Panc1 (cell line): ENCODE data around the gene ADAMTSL3. TPM values are rescaled to one million over a fixed set of nuclear protein-coding genes. Genes with fewer than 3 reads are reported as not detected.

Source experiments
- ATAC-seq: fragments of 200-7000 bp; cut with Tn5 transposase; 2 replicates; pipeline ENCODE4 v1.9.1; 2020; ENCODE audit warnings: mild to moderate bottlenecking, moderate library complexity
- BruUV-seq: library from RNA; stranded (reverse); fragments of 400-500 nt; replicated peaks from 2 replicates; lab custom pipeline; 2021; lab: Mats Ljungman, UMichigan
- CTCF ChIA-PET: fragments of 300-600 bp; sonication (Branson Sonifier 250); formaldehyde crosslinking; loops from one replicate; lab custom pipeline; 2022; ENCODE audit warnings: antibody characterized with exemption; lab: Charles Lee
- POLR2A ChIA-PET: fragments of 300-600 bp; sonication (Branson Sonifier 250); formaldehyde crosslinking; loops from one replicate; lab custom pipeline; 2022; ENCODE audit warnings: antibody characterized with exemption; lab: Charles Lee
- DNase-seq: peaks from one replicate; pipeline ENCODE4 v3.0.0-alpha.2; 2010; ENCODE audit warnings: low read depth, low spot score
- H3K27ac ChIP-seq: 2 replicates; pipeline ENCODE4 v1.5.1; 2011; ENCODE audit warnings: mild to moderate bottlenecking, low read length, inconsistent platforms
- H3K27me3 ChIP-seq: fragments of 200-500 bp; sonication (Bioruptor generic); 2 replicates; pipeline ENCODE4 v1.6.0; 2014; ENCODE audit warnings: low read length, inconsistent platforms; ENCODE audit not compliant: control insufficient read depth, insufficient read depth
- H3K36me3 ChIP-seq: fragments of 200-500 bp; sonication (Bioruptor generic); 2 replicates; pipeline ENCODE4 v1.5.1; 2014; ENCODE audit warnings: inconsistent platforms, mild to moderate bottlenecking, low read length, moderate library complexity; ENCODE audit not compliant: control insufficient read depth, insufficient read depth
- H3K4me1 ChIP-seq: 2 replicates; pipeline ENCODE4 v1.5.1; 2011; ENCODE audit warnings: inconsistent platforms, mild to moderate bottlenecking, low read length, moderate library complexity; ENCODE audit not compliant: control insufficient read depth, insufficient read depth
- H3K4me3 ChIP-seq, 2 experiments: 2 replicates each; pipeline ENCODE4 v1.5.1; 2011 to 2012; ENCODE audit warnings: low read depth in 2 of 2, low read length in 2 of 2, mild to moderate bottlenecking in 2 of 2, inconsistent platforms in 1 of 2, moderate library complexity in 1 of 2
- H3K9me3 ChIP-seq: fragments of 200-500 bp; sonication (Bioruptor generic); 2 replicates; pipeline ENCODE4 v1.5.1; 2014; ENCODE audit warnings: low read depth, mild to moderate bottlenecking, inconsistent platforms, low read length, moderate library complexity; ENCODE audit not compliant: control insufficient read depth, insufficient read depth
- CTCF ChIP-seq: fragments of 450-650 bp; IDR thresholded peaks from 2 replicates; pipeline ENCODE4 v1.5.1; 2017; ENCODE audit warnings: mild to moderate bottlenecking
- POLR2AphosphoS5 ChIP-seq: IDR thresholded peaks from 2 replicates; pipeline ENCODE4 v1.6.1; 2012; ENCODE audit warnings: mild to moderate bottlenecking, low read depth, low read length, moderate library complexity
- SIN3A ChIP-seq: IDR thresholded peaks from 2 replicates; pipeline ENCODE4 v1.6.1; 2012; ENCODE audit warnings: low read depth, mild to moderate bottlenecking, low read length, moderate library complexity, borderline replicate concordance; ENCODE audit not compliant: insufficient read depth
- TCF7L2 ChIP-seq: IDR thresholded peaks from 2 replicates; pipeline ENCODE4 v1.6.1; 2011; ENCODE audit warnings: mild to moderate bottlenecking, low read depth, low read length, inconsistent platforms
- in situ Hi-C: cut with HindIII; loops from 2 replicates; pipeline ENCODE4 v1.10.0; 2016; ENCODE audit warnings: low sequenced_read_pairs, low pct_unique_long_range_greater_than_20kb
- intact Hi-C: fragments of 100-400 bp; cut with micrococcal nuclease; formaldehyde crosslinking; loops from one replicate; pipeline ENCODE4 v1.10.0; 2022; ENCODE audit not compliant: unreplicated experiment
- total RNA-seq: library from RNA; stranded (reverse); gene quantifications from one replicate; pipeline ENCODE4 v1.2.1, GENCODE V29; 2021; ENCODE audit not compliant: unreplicated experiment
- TF ChIP-seq, protein P1 (sequence below), 2 experiments: IDR thresholded peaks; 2 replicates each; pipeline ENCODE4 v1.6.1; 2011 to 2012; ENCODE audit warnings: low read depth in 2 of 2, control low read depth in 1 of 2, low read length in 1 of 2, mild to moderate bottlenecking in 1 of 2, moderate library complexity in 1 of 2; ENCODE audit not compliant: insufficient read depth in 1 of 2

Gene ADAMTSL3
- total RNA-seq, 1 experiment from 2014 or later, result not detected

GRCh38 chr15:83897037-83897436, 243.1 kb downstream of the ADAMTSL3 start:
- intact Hi-C loops (no loop called here), in situ Hi-C loops (no loop called here)
- no peaks in the 10 kb centered on the region for H3K36me3 ChIP-seq
- TF ChIP-seq, protein P1, sequence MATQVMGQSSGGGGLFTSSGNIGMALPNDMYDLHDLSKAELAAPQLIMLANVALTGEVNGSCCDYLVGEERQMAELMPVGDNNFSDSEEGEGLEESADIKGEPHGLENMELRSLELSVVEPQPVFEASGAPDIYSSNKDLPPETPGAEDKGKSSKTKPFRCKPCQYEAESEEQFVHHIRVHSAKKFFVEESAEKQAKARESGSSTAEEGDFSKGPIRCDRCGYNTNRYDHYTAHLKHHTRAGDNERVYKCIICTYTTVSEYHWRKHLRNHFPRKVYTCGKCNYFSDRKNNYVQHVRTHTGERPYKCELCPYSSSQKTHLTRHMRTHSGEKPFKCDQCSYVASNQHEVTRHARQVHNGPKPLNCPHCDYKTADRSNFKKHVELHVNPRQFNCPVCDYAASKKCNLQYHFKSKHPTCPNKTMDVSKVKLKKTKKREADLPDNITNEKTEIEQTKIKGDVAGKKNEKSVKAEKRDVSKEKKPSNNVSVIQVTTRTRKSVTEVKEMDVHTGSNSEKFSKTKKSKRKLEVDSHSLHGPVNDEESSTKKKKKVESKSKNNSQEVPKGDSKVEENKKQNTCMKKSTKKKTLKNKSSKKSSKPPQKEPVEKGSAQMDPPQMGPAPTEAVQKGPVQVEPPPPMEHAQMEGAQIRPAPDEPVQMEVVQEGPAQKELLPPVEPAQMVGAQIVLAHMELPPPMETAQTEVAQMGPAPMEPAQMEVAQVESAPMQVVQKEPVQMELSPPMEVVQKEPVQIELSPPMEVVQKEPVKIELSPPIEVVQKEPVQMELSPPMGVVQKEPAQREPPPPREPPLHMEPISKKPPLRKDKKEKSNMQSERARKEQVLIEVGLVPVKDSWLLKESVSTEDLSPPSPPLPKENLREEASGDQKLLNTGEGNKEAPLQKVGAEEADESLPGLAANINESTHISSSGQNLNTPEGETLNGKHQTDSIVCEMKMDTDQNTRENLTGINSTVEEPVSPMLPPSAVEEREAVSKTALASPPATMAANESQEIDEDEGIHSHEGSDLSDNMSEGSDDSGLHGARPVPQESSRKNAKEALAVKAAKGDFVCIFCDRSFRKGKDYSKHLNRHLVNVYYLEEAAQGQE (IDR thresholded peaks at IDR 0.05; ENCODE audit: insufficient read depth in 1 of 2, low read depth in 2 of 2, low read length in 1 of 2), result no peak
- TF ChIP-seq TCF7L2, result no peak
- TF ChIP-seq SIN3A, result no peak
- no peak for TF ChIP-seq POLR2AphosphoS5
- TF ChIP-seq CTCF, result no peak
- H3K4me1 ChIP-seq, result no peaks in the 10 kb centered on the region
- H3K27me3 ChIP-seq, result no peaks in the 10 kb centered on the region; the same call in 1 of the 2 replicates
- ChIA-PET POLR2A (no interaction called here), CTCF (no interaction called here)
- ATAC-seq (no peak), DNase-seq (no peak)
- H3K4me3 ChIP-seq, result no peak overlapping the region
- no TSS peak for BruUV-seq
- H3K27ac ChIP-seq, result no peak overlapping the region
- no peaks in the 10 kb centered on the region for H3K9me3 ChIP-seq

GRCh38 chr15:83898361-83898760, 244.4 kb downstream of the ADAMTSL3 start:
- no peak for TF ChIP-seq POLR2AphosphoS5
- TF ChIP-seq CTCF, result no peak
- TF ChIP-seq, protein P1 (IDR thresholded peaks at IDR 0.05; ENCODE audit: insufficient read depth in 1 of 2, low read depth in 2 of 2, low read length in 1 of 2), result no peak
- ChIA-PET POLR2A (no interaction called here), CTCF (no interaction called here)
- no peak overlapping the region for H3K4me3 ChIP-seq
- no peaks in the 10 kb centered on the region for H3K4me1 ChIP-seq
- no TSS peak for BruUV-seq
- in situ Hi-C loops (no loop called here), intact Hi-C loops (no loop called here)
- no peaks in the 10 kb centered on the region for H3K9me3 ChIP-seq
- ATAC-seq (no peak), DNase-seq (no peak)
- H3K27me3 ChIP-seq, result no peaks in the 10 kb centered on the region; the same call in 1 of the 2 replicates
- H3K36me3 ChIP-seq, result no peaks in the 10 kb centered on the region
- no peak overlapping the region for H3K27ac ChIP-seq
